ENCODE data around the gene DYNC2LI1.

Gene DYNC2LI1

GRCh38 chr2:43743706-43744105 is 30.1 kb upstream of the DYNC2LI1 start:
- Histone ChIP-seq H2AK5ac (ENCODE audit: low read depth, low read length) (no peak overlapping the region), H4K8ac (ENCODE audit: low read depth, low read length) (no peak overlapping the region), H3K23ac (ENCODE audit: low read depth, low read length, poor library complexity) (no peak overlapping the region), H3K79me1 (ENCODE audit: low read depth, low read length) (no peaks in the 10 kb centered on the region), H2AFZ (ENCODE audit: low read length) (no peak overlapping the region), H3K4me1 (ENCODE audit: control insufficient read depth in 2 of 2, insufficient read depth in 1 of 2, low read depth in 1 of 2, low read length in 2 of 2) (no peaks in the 10 kb centered on the region), H3K9ac (ENCODE audit: low read depth, low read length, poor library complexity) (no peak overlapping the region), H3K9me3 (replicated peaks in 1 of 2; ENCODE audit: control insufficient read depth in 2 of 2, insufficient read depth in 1 of 2, low read depth in 1 of 2, low read length in 2 of 2) (no peaks in the 10 kb centered on the region), H2BK15ac (ENCODE audit: low read length) (no peak overlapping the region), H3K4ac (ENCODE audit: low read length) (no peak overlapping the region), H3K14ac (ENCODE audit: low read length) (no peak overlapping the region), H2BK12ac (ENCODE audit: low read length) (no peak overlapping the region), H3K27ac (replicated peaks; ENCODE audit: low read length) (no peak overlapping the region), H3K36me3 (replicated peaks in 1 of 2; ENCODE audit: control insufficient read depth in 2 of 2, insufficient read depth in 2 of 2, low read length in 2 of 2) (no peaks in the 10 kb centered on the region), H4K91ac (ENCODE audit: low read depth, low read length, poor library complexity) (no peak overlapping the region), H3K18ac (ENCODE audit: low read length) (no peak overlapping the region), H2BK5ac (ENCODE audit: low read length) (no peak overlapping the region), H3K4me3 (ENCODE audit: low read length in 2 of 2) (no peak overlapping the region), H2BK120ac (ENCODE audit: low read depth, low read length) (no peak overlapping the region), H3K4me2 (ENCODE audit: insufficient read depth, low read length, poor library complexity, severe bottlenecking) (no peak overlapping the region), H3K27me3 (ENCODE audit: control insufficient read depth in 3 of 3, insufficient read depth in 3 of 3, low read depth in 1 of 3, low read length in 3 of 3) (no peaks in the 10 kb centered on the region)
- WGBS, 2 donors (ENCODE audit: extremely low coverage in 2 of 2, insufficient read length in 2 of 2, insufficient replicate concordance in 1 of 2), result no CpG with 5 or more reads among the region's 5 CpGs
- no peak for DNase-seq (ENCODE audit: low spot score)

- H3K79me1 ChIP-seq (ENCODE audit: low read depth, low read length), result no peaks in the 10 kb centered on the region
- no peak overlapping the region for H2AK5ac ChIP-seq (ENCODE audit: low read depth, low read length)
- no peak overlapping the region for H2AFZ ChIP-seq (ENCODE audit: low read length)
- no peaks in the 10 kb centered on the region for H3K27me3 ChIP-seq (ENCODE audit: control insufficient read depth in 3 of 3, insufficient read depth in 3 of 3, low read depth in 1 of 3, low read length in 3 of 3)
- H3K9me3 ChIP-seq (replicated peaks in 1 of 2; ENCODE audit: control insufficient read depth in 2 of 2, insufficient read depth in 1 of 2, low read depth in 1 of 2, low read length in 2 of 2), result no peaks in the 10 kb centered on the region
- H3K4ac ChIP-seq (ENCODE audit: low read length), result no peak overlapping the region
- H3K14ac ChIP-seq (ENCODE audit: low read length), result no peak overlapping the region
- H2BK5ac ChIP-seq (ENCODE audit: low read length), result no peak overlapping the region
- no peak overlapping the region for H2BK12ac ChIP-seq (ENCODE audit: low read length)
- H3K23ac ChIP-seq (ENCODE audit: low read depth, low read length, poor library complexity), result no peak overlapping the region
- no peak overlapping the region for H2BK120ac ChIP-seq (ENCODE audit: low read depth, low read length)
- no CpG with 5 or more reads among the region's 3 CpGs for WGBS, 2 donors (ENCODE audit: extremely low coverage in 2 of 2, insufficient read length in 2 of 2, insufficient replicate concordance in 1 of 2)
- H3K9ac ChIP-seq (ENCODE audit: low read depth, low read length, poor library complexity), result no peak overlapping the region
- no peak overlapping the region for H3K27ac ChIP-seq (replicated peaks; ENCODE audit: low read length)
- H3K4me3 ChIP-seq (ENCODE audit: low read length in 2 of 2), result no peak overlapping the region
- H3K18ac ChIP-seq (ENCODE audit: low read length), result no peak overlapping the region
- no peak overlapping the region for H2BK15ac ChIP-seq (ENCODE audit: low read length)
- H3K4me2 ChIP-seq (ENCODE audit: insufficient read depth, low read length, poor library complexity, severe bottlenecking), result no peak overlapping the region
- no peaks in the 10 kb centered on the region for H3K4me1 ChIP-seq (ENCODE audit: control insufficient read depth in 2 of 2, insufficient read depth in 1 of 2, low read depth in 1 of 2, low read length in 2 of 2)
- DNase-seq (ENCODE audit: low spot score), result no peak
- no peak overlapping the region for H4K91ac ChIP-seq (ENCODE audit: low read depth, low read length, poor library complexity)
- H3K36me3 ChIP-seq (replicated peaks in 1 of 2; ENCODE audit: control insufficient read depth in 2 of 2, insufficient read depth in 2 of 2, low read length in 2 of 2), result no peaks in the 10 kb centered on the region
- no peak overlapping the region for H4K8ac ChIP-seq (ENCODE audit: low read depth, low read length)
Observed at GRCh38 chr2:43745457-43745856, 28.4 kb upstream of the DYNC2LI1 start.

- Histone ChIP-seq H2AK5ac (ENCODE audit: low read depth, low read length) (no peak overlapping the region), H3K23ac (ENCODE audit: low read depth, low read length, poor library complexity) (no peak overlapping the region), H3K18ac (ENCODE audit: low read length) (no peak overlapping the region), H2BK120ac (ENCODE audit: low read depth, low read length) (no peak overlapping the region), H3K4me2 (ENCODE audit: insufficient read depth, low read length, poor library complexity, severe bottlenecking) (no peak overlapping the region), H2AFZ (ENCODE audit: low read length) (no peak overlapping the region), H2BK5ac (ENCODE audit: low read length) (no peak overlapping the region), H3K36me3 (replicated peaks in 1 of 2; ENCODE audit: control insufficient read depth in 2 of 2, insufficient read depth in 2 of 2, low read length in 2 of 2) (no peaks in the 10 kb centered on the region), H2BK15ac (ENCODE audit: low read length) (no peak overlapping the region), H4K91ac (ENCODE audit: low read depth, low read length, poor library complexity) (no peak overlapping the region), H2BK12ac (ENCODE audit: low read length) (no peak overlapping the region), H3K9ac (ENCODE audit: low read depth, low read length, poor library complexity) (no peak overlapping the region), H3K4ac (ENCODE audit: low read length) (no peak overlapping the region), H3K79me1 (ENCODE audit: low read depth, low read length) (no peaks in the 10 kb centered on the region), H3K4me3 (ENCODE audit: low read length in 2 of 2) (no peak overlapping the region), H3K9me3 (replicated peaks in 1 of 2; ENCODE audit: control insufficient read depth in 2 of 2, insufficient read depth in 1 of 2, low read depth in 1 of 2, low read length in 2 of 2) (no peaks in the 10 kb centered on the region), H4K8ac (ENCODE audit: low read depth, low read length) (no peak overlapping the region), H3K14ac (ENCODE audit: low read length) (no peak overlapping the region), H3K4me1 (ENCODE audit: control insufficient read depth in 2 of 2, insufficient read depth in 1 of 2, low read depth in 1 of 2, low read length in 2 of 2) (peaks cover 0 to 4% of the 10 kb centered on the region in 2 donors), H3K27ac (replicated peaks; ENCODE audit: low read length) (no peak overlapping the region), H3K27me3 (ENCODE audit: control insufficient read depth in 3 of 3, insufficient read depth in 3 of 3, low read depth in 1 of 3, low read length in 3 of 3) (no peaks in the 10 kb centered on the region)
- no CpG with 5 or more reads among the region's 5 CpGs for WGBS, 2 donors (ENCODE audit: extremely low coverage in 2 of 2, insufficient read length in 2 of 2, insufficient replicate concordance in 1 of 2)
- DNase-seq (ENCODE audit: low spot score), result no peak
Observed at GRCh38 chr2:43748333-43748732, 25.5 kb upstream of the DYNC2LI1 start.

GRCh38 chr2:43749583-43749982 is 24.3 kb upstream of the DYNC2LI1 start:
- Histone ChIP-seq H3K36me3 (replicated peaks in 1 of 2; ENCODE audit: control insufficient read depth in 2 of 2, insufficient read depth in 2 of 2, low read length in 2 of 2) (no peaks in the 10 kb centered on the region), H4K91ac (ENCODE audit: low read depth, low read length, poor library complexity) (no peak overlapping the region), H2AK5ac (ENCODE audit: low read depth, low read length) (no peak overlapping the region), H2AFZ (ENCODE audit: low read length) (no peak overlapping the region), H2BK120ac (ENCODE audit: low read depth, low read length) (no peak overlapping the region), H3K14ac (ENCODE audit: low read length) (no peak overlapping the region), H3K9me3 (replicated peaks in 1 of 2; ENCODE audit: control insufficient read depth in 2 of 2, insufficient read depth in 1 of 2, low read depth in 1 of 2, low read length in 2 of 2) (no peaks in the 10 kb centered on the region), H3K18ac (ENCODE audit: low read length) (no peak overlapping the region), H2BK12ac (ENCODE audit: low read length) (no peak overlapping the region), H3K27ac (replicated peaks; ENCODE audit: low read length) (no peak overlapping the region), H3K79me1 (ENCODE audit: low read depth, low read length) (no peaks in the 10 kb centered on the region), H3K4me3 (ENCODE audit: low read length in 2 of 2) (no peak overlapping the region), H2BK15ac (ENCODE audit: low read length) (no peak overlapping the region), H3K4me1 (ENCODE audit: control insufficient read depth in 2 of 2, insufficient read depth in 1 of 2, low read depth in 1 of 2, low read length in 2 of 2) (peaks cover 0 to 6% of the 10 kb centered on the region in 2 donors), H3K4me2 (ENCODE audit: insufficient read depth, low read length, poor library complexity, severe bottlenecking) (no peak overlapping the region), H3K27me3 (ENCODE audit: control insufficient read depth in 3 of 3, insufficient read depth in 3 of 3, low read depth in 1 of 3, low read length in 3 of 3) (no peaks in the 10 kb centered on the region), H3K9ac (ENCODE audit: low read depth, low read length, poor library complexity) (no peak overlapping the region), H3K4ac (ENCODE audit: low read length) (no peak overlapping the region), H2BK5ac (ENCODE audit: low read length) (no peak overlapping the region), H3K23ac (ENCODE audit: low read depth, low read length, poor library complexity) (no peak overlapping the region), H4K8ac (ENCODE audit: low read depth, low read length) (no peak overlapping the region)
- no peak for DNase-seq (ENCODE audit: low spot score)
- no CpG with 5 or more reads among the region's 3 CpGs for WGBS, 2 donors (ENCODE audit: extremely low coverage in 2 of 2, insufficient read length in 2 of 2, insufficient replicate concordance in 1 of 2)

Measured in neuronal stem cell (in vitro differentiated cells).